ENCODE results near the gene SLC35C1.
A peak's percentile ranks its signal among the peaks of the same experiment; 100 is the strongest.
"Not testable (repeated sequence)": the region's sequence is repeated elsewhere in the genome, so short reads cannot be mapped to it uniquely, and the experiment has no call there.

Gene SLC35C1

GRCh38 chr11:45806072-45806933 lies 1.4 kb downstream of the SLC35C1 start:
- TF ChIP-seq, protein P1, sequence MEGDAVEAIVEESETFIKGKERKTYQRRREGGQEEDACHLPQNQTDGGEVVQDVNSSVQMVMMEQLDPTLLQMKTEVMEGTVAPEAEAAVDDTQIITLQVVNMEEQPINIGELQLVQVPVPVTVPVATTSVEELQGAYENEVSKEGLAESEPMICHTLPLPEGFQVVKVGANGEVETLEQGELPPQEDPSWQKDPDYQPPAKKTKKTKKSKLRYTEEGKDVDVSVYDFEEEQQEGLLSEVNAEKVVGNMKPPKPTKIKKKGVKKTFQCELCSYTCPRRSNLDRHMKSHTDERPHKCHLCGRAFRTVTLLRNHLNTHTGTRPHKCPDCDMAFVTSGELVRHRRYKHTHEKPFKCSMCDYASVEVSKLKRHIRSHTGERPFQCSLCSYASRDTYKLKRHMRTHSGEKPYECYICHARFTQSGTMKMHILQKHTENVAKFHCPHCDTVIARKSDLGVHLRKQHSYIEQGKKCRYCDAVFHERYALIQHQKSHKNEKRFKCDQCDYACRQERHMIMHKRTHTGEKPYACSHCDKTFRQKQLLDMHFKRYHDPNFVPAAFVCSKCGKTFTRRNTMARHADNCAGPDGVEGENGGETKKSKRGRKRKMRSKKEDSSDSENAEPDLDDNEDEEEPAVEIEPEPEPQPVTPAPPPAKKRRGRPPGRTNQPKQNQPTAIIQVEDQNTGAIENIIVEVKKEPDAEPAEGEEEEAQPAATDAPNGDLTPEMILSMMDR (IDR thresholded peaks at IDR 0.05; ENCODE audit: low read length, missing control alignments) = no peak
- no peak for DNase-seq (ENCODE audit: low read depth)
- peak overlapping the region; percentile 90 for H3K4me3 ChIP-seq (replicated peaks; ENCODE audit: low read depth, low read length)

- peak overlapping the region; percentile 90 for H3K4me3 ChIP-seq (replicated peaks; ENCODE audit: low read depth, low read length)
- TF ChIP-seq, protein P1 (IDR thresholded peaks at IDR 0.05; ENCODE audit: low read length, missing control alignments) = no peak
- peak; percentile 7 for DNase-seq (ENCODE audit: low read depth)
These were observed 2.2 kb downstream of the SLC35C1 start for GRCh38 chr11:45806937-45807791.

DNA sequence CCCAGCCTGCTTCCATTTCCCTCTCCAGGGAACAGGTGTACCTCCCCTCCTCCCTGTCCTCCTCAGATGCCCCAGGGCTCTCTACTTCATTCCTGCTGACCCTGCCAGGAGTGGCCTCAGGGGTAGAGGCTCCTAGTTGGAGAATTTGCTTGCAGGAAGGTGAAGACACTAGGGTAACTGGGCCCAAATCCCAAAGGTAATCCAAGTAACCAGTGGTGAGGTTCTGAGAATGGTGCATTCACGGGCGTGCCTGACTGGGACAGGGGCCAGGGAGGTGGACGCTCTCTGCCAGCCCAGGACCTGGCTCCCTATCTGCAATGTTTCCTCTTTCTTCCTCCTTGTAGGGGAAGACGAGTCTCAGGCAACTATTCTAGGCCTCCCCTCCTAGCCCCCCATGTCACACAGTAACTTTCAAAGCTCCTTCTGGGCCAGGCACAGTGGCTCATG lies 2.9 kb downstream of the SLC35C1 start:
- H3K4me3 ChIP-seq (replicated peaks; ENCODE audit: low read depth, low read length) = peak overlapping the region; percentile 90
- TF ChIP-seq, protein P1 (IDR thresholded peaks at IDR 0.05; ENCODE audit: low read length, missing control alignments) = no peak

GRCh38 chr11:45808427-45808826 lies 3.5 kb downstream of the SLC35C1 start:
- not testable (repeated sequence) for H3K4me3 ChIP-seq (replicated peaks; ENCODE audit: low read depth, low read length); DNase-seq (ENCODE audit: low read depth)

More for the DNA sequence above, 2.9 kb downstream of the SLC35C1 start:
- DNase-seq (ENCODE audit: low read depth) = no peak

DNA sequence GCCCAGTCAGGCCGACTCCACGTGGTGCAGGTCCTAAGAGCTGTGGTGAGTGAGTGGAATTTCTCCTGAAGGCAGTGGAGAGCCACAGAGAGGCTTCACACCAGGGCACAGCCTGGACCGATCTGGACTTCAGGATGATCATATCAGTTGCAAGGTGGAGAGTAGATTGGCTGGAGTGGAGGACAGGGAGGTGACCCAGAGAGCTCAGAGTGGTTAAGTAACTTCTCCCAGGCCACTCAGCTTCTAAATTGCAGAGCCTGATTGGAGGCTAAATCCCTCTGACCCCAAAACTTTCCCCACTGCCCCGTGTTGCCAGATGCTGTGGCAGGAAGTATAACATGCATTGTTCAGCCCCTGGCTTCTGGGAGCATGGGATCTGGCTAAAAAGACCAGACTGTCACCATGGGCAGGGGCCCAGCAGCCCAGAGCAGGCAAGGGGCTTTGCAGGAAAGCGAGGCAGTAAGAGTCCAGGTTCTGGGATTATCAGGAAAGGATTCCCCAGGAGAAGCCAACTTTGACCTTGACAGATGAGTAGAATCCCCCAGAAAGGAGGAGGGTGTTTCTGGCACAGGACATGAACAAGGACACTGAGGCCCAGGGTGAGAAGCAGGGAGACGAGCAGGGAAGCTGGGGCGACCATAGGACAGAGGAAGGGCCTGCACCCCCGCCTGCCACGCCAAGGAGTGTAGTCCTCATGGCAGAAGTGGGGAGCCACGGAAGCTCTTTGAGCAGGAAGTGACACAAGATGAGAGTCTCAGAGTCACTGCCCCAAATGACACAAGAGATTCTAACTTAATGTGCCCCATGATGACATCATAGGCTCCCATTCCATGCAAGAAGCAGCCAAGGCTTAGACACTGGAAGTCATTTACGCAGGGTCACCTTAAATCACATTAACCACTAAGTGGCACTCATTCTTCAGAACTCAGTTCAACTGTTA lies 4.8 kb downstream of the SLC35C1 start:
- H3K4me3 ChIP-seq (replicated peaks; ENCODE audit: low read depth, low read length) = no peak overlapping the region

DNA sequence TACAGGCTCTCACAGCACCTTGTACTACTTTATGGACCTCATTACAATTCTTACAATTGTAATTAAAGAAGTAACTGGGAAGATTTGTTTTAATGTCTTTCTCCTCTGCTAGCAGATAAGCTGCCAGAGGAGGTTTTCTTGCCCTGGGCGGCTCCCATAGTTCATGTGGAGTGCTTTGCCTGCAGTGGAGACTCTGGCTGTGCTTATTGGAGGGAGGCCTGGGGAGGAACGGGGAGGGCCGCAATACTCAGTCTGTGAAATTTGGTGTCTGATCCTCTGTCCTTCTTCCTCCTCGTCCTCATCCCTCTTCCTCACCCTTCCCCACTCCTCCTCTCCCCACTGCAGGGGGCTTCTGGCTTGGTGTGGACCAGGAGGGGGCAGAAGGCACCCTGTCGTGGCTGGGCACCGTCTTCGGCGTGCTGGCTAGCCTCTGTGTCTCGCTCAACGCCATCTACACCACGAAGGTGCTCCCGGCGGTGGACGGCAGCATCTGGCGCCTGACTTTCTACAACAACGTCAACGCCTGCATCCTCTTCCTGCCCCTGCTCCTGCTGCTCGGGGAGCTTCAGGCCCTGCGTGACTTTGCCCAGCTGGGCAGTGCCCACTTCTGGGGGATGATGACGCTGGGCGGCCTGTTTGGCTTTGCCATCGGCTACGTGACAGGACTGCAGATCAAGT lies 5.6 kb downstream of the SLC35C1 start:
- no peak for DNase-seq (ENCODE audit: low read depth)
- H3K4me3 ChIP-seq (replicated peaks; ENCODE audit: low read depth, low read length) = no peak overlapping the region
- TF ChIP-seq, protein P1 (IDR thresholded peaks at IDR 0.05; ENCODE audit: low read length, missing control alignments) = no peak

More for the DNA sequence above, 4.8 kb downstream of the SLC35C1 start:
- TF ChIP-seq, protein P1 (IDR thresholded peaks at IDR 0.05; ENCODE audit: low read length, missing control alignments) = no peak
- no peak for DNase-seq (ENCODE audit: low read depth)
